Brain microvascular endothelial cell (primary cell): ENCODE measurements around the gene UPF2.

Experiments
- DNase-seq: peaks from one replicate; pipeline ENCODE4 v3.0.0-alpha.2; 2020
- H3K27ac ChIP-seq: fragments of 250-450 bp; sonication (Bioruptor Pico); 2 replicates; pipeline ENCODE4 v1.5.1; 2020; ENCODE audit warnings: mild to moderate bottlenecking, moderate library complexity
- H3K27me3 ChIP-seq: fragments of 250-450 bp; sonication (Bioruptor Pico); replicated peaks from 2 replicates; pipeline ENCODE4 v1.5.1; 2020; ENCODE audit warnings: mild to moderate bottlenecking
- H3K36me3 ChIP-seq: fragments of 250-450 bp; sonication (Bioruptor Pico); replicated peaks from 2 replicates; pipeline ENCODE4 v1.5.1; 2020; ENCODE audit warnings: mild to moderate bottlenecking
- H3K4me3 ChIP-seq: 2 replicates; pipeline ENCODE4 v1.5.1; 2011; ENCODE audit warnings: low read depth, mild to moderate bottlenecking, control low read depth, low read length, moderate library complexity
- CTCF ChIP-seq: IDR thresholded peaks from 2 replicates; pipeline ENCODE4 v1.5.1; 2011; ENCODE audit warnings: low read depth, mild to moderate bottlenecking, moderate library complexity, low read length, control low read depth, inconsistent platforms; ENCODE audit errors: missing control alignments
- in situ Hi-C: cut with HindIII; loops from 2 replicates; pipeline ENCODE4 v1.10.0; 2017; ENCODE audit warnings: low sequenced_read_pairs, low pct_ligation_motif_present

The UPF2 gene

GRCh38 chr10:12031404-12031803 lies 11.2 kb downstream of the UPF2 start:
- Histone ChIP-seq H3K27me3 (no peaks in the 10 kb centered on the region), H3K36me3 (peaks cover 30% of the 10 kb centered on the region), H3K27ac (no peak overlapping the region), H3K4me3 (no peak overlapping the region)
- no peak for TF ChIP-seq CTCF
- in situ Hi-C loops = no loop called here
- no peak for DNase-seq

DNA sequence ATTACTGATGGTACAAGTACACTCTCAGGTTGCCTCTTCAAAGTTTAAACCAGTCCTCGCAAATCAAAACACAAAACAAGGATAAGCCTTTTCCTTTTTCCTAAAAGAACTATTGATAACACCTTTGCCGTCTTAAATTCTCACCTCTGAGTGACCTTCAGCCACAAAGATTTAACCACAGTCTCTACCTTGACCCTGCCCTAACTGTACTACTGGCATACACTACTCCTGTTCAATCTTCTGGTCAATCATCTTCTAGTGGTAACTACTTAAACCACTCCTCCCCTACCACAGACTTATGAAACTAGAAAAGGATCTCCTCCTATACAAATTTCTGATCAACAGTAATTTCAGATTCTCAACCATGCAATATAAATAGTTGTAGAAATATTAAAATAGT lies 15.1 kb downstream of the UPF2 start:
- DNase-seq = no peak
- in situ Hi-C loops = no loop called here
- Histone ChIP-seq H3K27ac (no peak overlapping the region), H3K4me3 (no peak overlapping the region), H3K27me3 (no peaks in the 10 kb centered on the region), H3K36me3 (peaks cover 22% of the 10 kb centered on the region)
- TF ChIP-seq CTCF = no peak

DNA sequence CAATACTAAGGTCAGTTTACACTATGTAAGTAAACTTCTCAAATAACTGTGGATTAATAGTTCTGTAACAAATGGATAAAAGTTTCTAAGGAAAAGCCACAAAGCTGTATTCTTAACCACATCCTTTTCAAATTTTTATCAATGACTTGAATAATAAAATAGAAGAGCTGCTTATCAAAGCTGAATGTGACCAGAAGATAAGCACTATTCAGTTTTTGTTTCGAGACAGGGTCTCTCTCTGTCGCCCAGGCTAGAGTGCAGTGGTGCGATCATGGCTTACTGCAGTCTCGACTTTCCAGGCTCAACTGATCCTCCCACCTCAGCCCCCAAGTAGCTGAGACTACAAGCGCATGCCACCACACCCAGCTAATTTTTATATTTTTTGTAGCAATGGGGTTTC lies 17.0 kb downstream of the UPF2 start:
- Histone ChIP-seq H3K27me3 (no peaks in the 10 kb centered on the region), H3K27ac (no peak overlapping the region), H3K36me3 (peaks cover 15% of the 10 kb centered on the region), H3K4me3 (no peak overlapping the region)
- DNase-seq = no peak
- in situ Hi-C loops = no loop called here
- TF ChIP-seq CTCF = no peak

DNA sequence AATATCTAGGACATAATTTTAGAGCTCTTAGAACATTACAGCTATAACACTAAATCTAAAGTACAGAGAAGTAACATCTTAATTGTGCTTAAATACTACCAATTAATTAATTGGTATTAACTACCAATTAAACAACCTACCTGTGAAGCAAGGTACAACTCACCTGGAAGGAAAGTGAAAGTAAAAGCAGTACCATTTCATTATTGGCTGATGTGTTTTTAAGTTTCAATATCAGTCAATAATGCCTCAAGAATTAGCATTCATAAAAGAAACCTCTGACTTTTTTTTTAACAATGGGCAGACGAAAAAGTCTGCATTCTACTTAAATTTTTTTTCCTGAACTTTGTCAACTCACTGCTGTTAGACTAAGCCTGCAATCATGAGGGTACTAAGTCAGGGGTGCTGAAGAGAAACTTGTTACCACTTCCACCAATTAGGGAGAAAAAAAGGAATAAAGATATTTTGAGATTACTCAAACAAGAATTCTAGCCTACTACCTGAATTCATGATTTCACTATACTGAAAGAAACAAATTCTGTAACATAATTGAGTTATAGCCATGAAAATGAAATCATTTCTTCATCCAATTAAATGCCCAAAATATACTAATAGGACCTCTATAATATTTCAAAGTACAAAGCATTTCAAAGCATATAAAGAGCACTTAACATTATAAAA lies 19.9 kb downstream of the UPF2 start:
- TF ChIP-seq CTCF = no peak
- in situ Hi-C loops = no loop called here
- Histone ChIP-seq H3K36me3 (peaks cover 3% of the 10 kb centered on the region), H3K27ac (no peak overlapping the region), H3K27me3 (no peaks in the 10 kb centered on the region), H3K4me3 (no peak overlapping the region)
- no peak for DNase-seq

DNA sequence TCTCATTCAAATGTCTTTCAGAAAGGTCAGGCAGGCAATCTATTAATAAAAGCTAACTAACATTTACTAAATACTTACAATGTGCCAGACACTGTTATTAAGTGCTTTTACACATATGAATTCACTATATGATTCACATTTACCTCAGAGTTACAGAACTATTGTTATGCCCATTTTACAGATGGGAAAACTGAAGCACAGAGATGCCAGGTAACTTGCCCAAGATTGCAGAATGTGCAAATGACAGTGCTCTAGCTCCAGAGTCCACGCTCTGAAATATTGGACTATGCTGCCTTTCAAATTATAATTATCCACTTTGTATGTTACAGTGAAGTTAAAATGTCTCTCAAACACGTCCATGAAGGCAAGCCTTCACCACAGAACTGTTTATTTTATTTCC lies 22.0 kb downstream of the UPF2 start:
- in situ Hi-C loops = no loop called here
- no peak overlapping the region for H3K27ac ChIP-seq
- no peak for DNase-seq
- H3K27me3 ChIP-seq = no peaks in the 10 kb centered on the region
- no peak for TF ChIP-seq CTCF
- no peak overlapping the region for H3K4me3 ChIP-seq
- H3K36me3 ChIP-seq = peaks cover 3% of the 10 kb centered on the region

DNA sequence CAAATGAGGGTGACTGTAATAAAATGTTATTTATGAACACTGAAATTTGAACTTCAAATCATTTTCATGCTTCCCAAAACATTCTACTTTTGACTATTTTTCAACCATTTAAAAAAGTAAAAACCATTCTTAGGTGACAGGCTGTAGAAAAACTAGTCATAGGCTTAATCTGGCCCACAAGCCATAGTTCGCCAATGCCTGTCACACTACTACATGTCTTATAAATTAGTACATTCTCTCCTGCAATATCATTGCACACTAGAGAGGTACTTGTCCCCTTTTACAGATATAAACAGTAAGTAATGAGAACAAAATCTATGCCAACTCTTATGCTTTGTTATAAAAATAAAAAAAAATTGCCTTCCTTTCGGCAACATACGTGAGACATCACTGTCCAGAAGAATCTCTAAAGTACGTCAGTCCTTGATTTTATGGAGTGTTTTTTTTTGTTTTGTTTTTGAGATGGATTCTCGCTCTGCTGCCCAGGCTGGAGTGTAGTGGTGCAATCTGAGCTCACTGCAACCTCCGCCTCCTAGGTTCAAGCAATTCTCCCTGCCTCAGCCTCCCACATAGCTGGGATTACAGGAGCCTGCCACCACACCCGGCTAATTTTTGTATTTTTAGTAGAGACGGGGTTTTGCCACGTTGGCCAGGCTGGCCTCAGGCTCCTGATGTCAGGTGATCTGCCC lies 23.2 kb downstream of the UPF2 start:
- Histone ChIP-seq H3K36me3 (no peaks in the 10 kb centered on the region), H3K4me3 (no peak overlapping the region), H3K27me3 (no peaks in the 10 kb centered on the region), H3K27ac (peak overlapping the region; percentile 43)
- no peak for TF ChIP-seq CTCF
- in situ Hi-C loops = no loop called here
- DNase-seq = no peak
